HepG2 (cell line): Measurements from ENCODE around the gene NFKBIA. TPM values are rescaled to one million over a fixed set of nuclear protein-coding genes. Genes with fewer than 3 reads are reported as not detected.

ENCODE experiments used
- AKAP8 ChIP-seq: sonication (generic); formaldehyde crosslinking; IDR thresholded peaks from 2 replicates; pipeline ENCODE4 v1.5.1; 2020; ENCODE audit warnings: mild to moderate bottlenecking, missing genetic modification reagents
- BRCA1 ChIP-seq: sonication (generic); formaldehyde crosslinking; IDR thresholded peaks from 2 replicates; pipeline ENCODE4 v1.4.0; 2020; ENCODE audit warnings: missing genetic modification reagents
- CHCHD3 ChIP-seq: sonication (generic); formaldehyde crosslinking; IDR thresholded peaks from 2 replicates; pipeline ENCODE4 v1.8.0; 2022; ENCODE audit warnings: mild to moderate bottlenecking, missing genetic modification reagents, moderate library complexity
- DR1 ChIP-seq: sonication (generic); formaldehyde crosslinking; IDR thresholded peaks from 2 replicates; pipeline ENCODE4 v1.8.0; 2021; ENCODE audit warnings: mild to moderate bottlenecking, missing genetic modification reagents, inconsistent platforms
- GATA4 ChIP-seq: sonication (generic); IDR thresholded peaks from 2 replicates; pipeline ENCODE4 v1.6.1; 2016; ENCODE audit warnings: antibody characterized with exemption, low read depth, borderline replicate concordance
- IRX3 ChIP-seq: sonication (generic); formaldehyde crosslinking; IDR thresholded peaks from 2 replicates; pipeline ENCODE4 v1.8.1; 2023; ENCODE audit warnings: mild to moderate bottlenecking, low read depth, missing genetic modification reagents, borderline replicate concordance
- MATR3 ChIP-seq: sonication (generic); formaldehyde crosslinking; IDR thresholded peaks from 2 replicates; pipeline ENCODE4 v1.4.0; 2020; ENCODE audit warnings: missing genetic modification reagents
- SKI ChIP-seq: fragments of 450-650 bp; IDR thresholded peaks from one replicate; pipeline ENCODE4 v1.6.1; 2018; ENCODE audit warnings: mild to moderate bottlenecking; ENCODE audit not compliant: partially characterized antibody
- TARDBP ChIP-seq: sonication (generic); formaldehyde crosslinking; IDR thresholded peaks from 2 replicates; pipeline ENCODE4 v1.8.0; 2022; ENCODE audit warnings: mild to moderate bottlenecking, missing genetic modification reagents
- ZEB1 ChIP-seq: IDR thresholded peaks from 2 replicates; pipeline ENCODE4 v1.6.1; 2012; ENCODE audit warnings: mild to moderate bottlenecking, low read depth, inconsistent platforms; ENCODE audit not compliant: insufficient replicate concordance
- ZFP36 ChIP-seq: fragments of 150-350 bp; IDR thresholded peaks from 2 replicates; pipeline ENCODE4 v1.6.1; 2018; ENCODE audit warnings: borderline replicate concordance, low read length, low read depth; ENCODE audit not compliant: partially characterized antibody
- ZFP62 ChIP-seq: sonication (generic); formaldehyde crosslinking; IDR thresholded peaks from 2 replicates; pipeline ENCODE4 v1.4.0; 2020; ENCODE audit warnings: missing genetic modification reagents
- ZNF160 ChIP-seq: sonication (generic); formaldehyde crosslinking; IDR thresholded peaks from 2 replicates; pipeline ENCODE4 v1.8.0; 2022; ENCODE audit warnings: mild to moderate bottlenecking, inconsistent platforms, missing genetic modification reagents
- ZNF230 ChIP-seq: sonication (generic); formaldehyde crosslinking; IDR thresholded peaks from 2 replicates; pipeline ENCODE4 v1.4.0; 2020; ENCODE audit warnings: mild to moderate bottlenecking, missing genetic modification reagents
- ZNF33B ChIP-seq: sonication (generic); formaldehyde crosslinking; IDR thresholded peaks from 2 replicates; pipeline ENCODE4 v1.5.1; 2020; ENCODE audit warnings: mild to moderate bottlenecking, missing genetic modification reagents
- ZNF431 ChIP-seq: sonication (generic); formaldehyde crosslinking; IDR thresholded peaks from 2 replicates; pipeline ENCODE4 v1.9.0; 2022; ENCODE audit warnings: missing genetic modification reagents, low read depth, mild to moderate bottlenecking, borderline replicate concordance
- ZNF496 ChIP-seq: sonication (generic); formaldehyde crosslinking; IDR thresholded peaks from 2 replicates; pipeline ENCODE4 v1.8.1; 2023; ENCODE audit warnings: mild to moderate bottlenecking, moderate library complexity, missing genetic modification reagents; ENCODE audit not compliant: insufficient replicate concordance
- ZNF660 ChIP-seq: sonication (generic); formaldehyde crosslinking; IDR thresholded peaks from 2 replicates; pipeline ENCODE4 v1.5.1; 2020; ENCODE audit warnings: mild to moderate bottlenecking, low read depth, missing genetic modification reagents, borderline replicate concordance
- ZNF703 ChIP-seq: sonication (generic); formaldehyde crosslinking; IDR thresholded peaks from 2 replicates; pipeline ENCODE4 v1.5.1; 2020; ENCODE audit warnings: missing genetic modification reagents, mild to moderate bottlenecking, moderate library complexity, borderline replicate concordance
- polyA plus RNA-seq, 8 experiments: library from polyadenylated mRNA; depleted of rRNA in 3 of 8; stranded (reverse) in 7 of 8; unstranded in 1 of 8; fragments of >200 nt; fragmentation: Illumina TruSeq in 4 of 8; extraction: Trizol in 4 of 8; gene quantifications; 2 replicates each; pipeline versions ENCODE4 v1.2.1 to v1.2.3, GENCODE V29; 2011 to 2016; ENCODE audit warnings: low read depth in 4 of 8, missing spikeins in 1 of 8, mixed read lengths in 1 of 8; ENCODE audit not compliant: insufficient read depth in 1 of 8
- total RNA-seq, 5 experiments: library from RNA; depleted of rRNA; stranded (reverse); fragments of >200 nt; fragmentation: Illumina TruSeq; extraction: Trizol; gene quantifications; 2 replicates each; pipeline ENCODE4 v1.2.3, GENCODE V29; 2016; ENCODE audit warnings: low read depth in 1 of 5
- TF ChIP-seq, protein P1 (sequence below): sonication (generic); formaldehyde crosslinking; IDR thresholded peaks from 2 replicates; pipeline ENCODE4 v1.5.1; 2020; ENCODE audit warnings: missing genetic modification reagents, mild to moderate bottlenecking, borderline replicate concordance
- TF ChIP-seq, protein P2 (sequence below): fragments of 450-650 bp; IDR thresholded peaks from 2 replicates; pipeline ENCODE4 v1.6.1; 2016
- TF ChIP-seq, protein P3 (sequence below): sonication (generic); formaldehyde crosslinking; conservative IDR thresholded peaks from 2 replicates; pipeline ENCODE4 v1.4.0; 2020; ENCODE audit warnings: missing genetic modification reagents
- TF ChIP-seq, protein P4 (sequence below): IDR thresholded peaks from 2 replicates; pipeline ENCODE4 v1.6.1; 2018; ENCODE audit warnings: missing genetic modification reagents, mild to moderate bottlenecking, missing compliant biosample characterization

Gene NFKBIA
- total and polyA plus RNA-seq, 2 of the 13 experiments (the other 11 are each of a cell fraction or from before 2014, with no cell fraction given) = 197 to 319 TPM

DNA sequence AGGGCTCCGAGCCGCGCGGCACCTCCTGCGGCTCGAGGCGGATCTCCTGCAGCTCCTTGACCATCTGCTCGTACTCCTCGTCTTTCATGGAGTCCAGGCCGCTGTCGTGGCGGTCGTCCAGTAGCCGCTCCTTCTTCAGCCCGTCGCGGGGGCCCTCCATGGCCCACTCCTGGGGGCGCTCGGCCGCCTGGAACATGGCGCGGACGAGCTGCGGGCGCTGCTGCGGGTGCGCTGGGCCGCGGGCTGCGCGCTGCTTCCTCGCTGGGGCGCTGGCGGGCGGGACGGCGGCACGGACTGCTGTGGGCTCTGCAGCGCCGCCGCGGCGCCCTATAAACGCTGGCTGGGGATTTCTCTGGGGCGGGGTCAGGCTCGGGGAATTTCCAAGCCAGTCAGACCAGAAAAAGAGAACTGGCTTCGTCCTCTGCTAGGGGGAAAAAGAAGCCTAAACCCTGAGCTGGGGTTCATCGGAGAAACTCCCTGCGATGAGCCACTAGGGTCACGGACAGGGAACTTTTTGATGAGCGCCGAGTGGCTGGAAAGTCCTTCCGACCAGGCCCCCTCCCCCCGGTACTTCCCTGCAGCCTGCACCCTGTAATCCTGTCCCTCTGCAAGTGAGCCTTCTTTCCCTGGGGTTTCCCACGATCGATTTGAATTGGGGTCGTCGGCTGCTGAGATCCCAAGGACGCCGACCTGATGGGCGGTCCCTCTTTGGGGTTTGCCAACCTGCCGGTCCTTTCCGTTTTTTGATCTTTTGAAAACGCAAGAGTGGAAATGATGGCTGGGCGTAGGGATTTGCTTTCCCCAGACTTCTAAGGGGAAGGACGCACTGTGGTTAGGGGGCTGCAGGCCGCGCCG lies at the start of gene NFKBIA (continued):
- TF ChIP-seq, protein P1, sequence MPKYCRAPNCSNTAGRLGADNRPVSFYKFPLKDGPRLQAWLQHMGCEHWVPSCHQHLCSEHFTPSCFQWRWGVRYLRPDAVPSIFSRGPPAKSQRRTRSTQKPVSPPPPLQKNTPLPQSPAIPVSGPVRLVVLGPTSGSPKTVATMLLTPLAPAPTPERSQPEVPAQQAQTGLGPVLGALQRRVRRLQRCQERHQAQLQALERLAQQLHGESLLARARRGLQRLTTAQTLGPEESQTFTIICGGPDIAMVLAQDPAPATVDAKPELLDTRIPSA (CRISPR knock-in tag) = peak; percentile 81; the same call in 1 of the 2 replicates
- TF ChIP-seq ZNF660 (CRISPR knock-in tag) = no peak
- TF ChIP-seq, protein P2, sequence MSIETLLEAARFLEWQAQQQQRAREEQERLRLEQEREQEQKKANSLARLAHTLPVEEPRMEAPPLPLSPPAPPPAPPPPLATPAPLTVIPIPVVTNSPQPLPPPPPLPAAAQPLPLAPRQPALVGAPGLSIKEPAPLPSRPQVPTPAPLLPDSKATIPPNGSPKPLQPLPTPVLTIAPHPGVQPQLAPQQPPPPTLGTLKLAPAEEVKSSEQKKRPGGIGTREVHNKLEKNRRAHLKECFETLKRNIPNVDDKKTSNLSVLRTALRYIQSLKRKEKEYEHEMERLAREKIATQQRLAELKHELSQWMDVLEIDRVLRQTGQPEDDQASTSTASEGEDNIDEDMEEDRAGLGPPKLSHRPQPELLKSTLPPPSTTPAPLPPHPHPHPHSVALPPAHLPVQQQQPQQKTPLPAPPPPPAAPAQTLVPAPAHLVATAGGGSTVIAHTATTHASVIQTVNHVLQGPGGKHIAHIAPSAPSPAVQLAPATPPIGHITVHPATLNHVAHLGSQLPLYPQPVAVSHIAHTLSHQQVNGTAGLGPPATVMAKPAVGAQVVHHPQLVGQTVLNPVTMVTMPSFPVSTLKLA = no peak
- TF ChIP-seq AKAP8 (CRISPR knock-in tag) = peak; percentile 76; the same call in 1 of the 2 replicates
- peak; percentile 82 for TF ChIP-seq BRCA1 (CRISPR knock-in tag)
- 0 out of 2 replicates have a peak, but pooled peaks have one; percentile 95 for TF ChIP-seq CHCHD3 (CRISPR knock-in tag)
- TF ChIP-seq, protein P3, sequence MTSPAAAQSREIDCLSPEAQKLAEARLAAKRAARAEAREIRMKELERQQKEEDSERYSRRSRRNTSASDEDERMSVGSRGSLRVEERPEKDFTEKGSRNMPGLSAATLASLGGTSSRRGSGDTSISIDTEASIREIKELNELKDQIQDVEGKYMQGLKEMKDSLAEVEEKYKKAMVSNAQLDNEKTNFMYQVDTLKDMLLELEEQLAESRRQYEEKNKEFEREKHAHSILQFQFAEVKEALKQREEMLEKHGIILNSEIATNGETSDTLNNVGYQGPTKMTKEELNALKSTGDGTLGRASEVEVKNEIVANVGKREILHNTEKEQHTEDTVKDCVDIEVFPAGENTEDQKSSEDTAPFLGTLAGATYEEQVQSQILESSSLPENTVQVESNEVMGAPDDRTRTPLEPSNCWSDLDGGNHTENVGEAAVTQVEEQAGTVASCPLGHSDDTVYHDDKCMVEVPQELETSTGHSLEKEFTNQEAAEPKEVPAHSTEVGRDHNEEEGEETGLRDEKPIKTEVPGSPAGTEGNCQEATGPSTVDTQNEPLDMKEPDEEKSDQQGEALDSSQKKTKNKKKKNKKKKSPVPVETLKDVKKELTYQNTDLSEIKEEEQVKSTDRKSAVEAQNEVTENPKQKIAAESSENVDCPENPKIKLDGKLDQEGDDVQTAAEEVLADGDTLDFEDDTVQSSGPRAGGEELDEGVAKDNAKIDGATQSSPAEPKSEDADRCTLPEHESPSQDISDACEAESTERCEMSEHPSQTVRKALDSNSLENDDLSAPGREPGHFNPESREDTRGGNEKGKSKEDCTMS (CRISPR knock-in tag) = peak; percentile 18; the same call in 1 of the 2 replicates
- no peak for TF ChIP-seq ZNF496
- no peak for TF ChIP-seq ZEB1
- TF ChIP-seq SKI = peak; percentile 96
- TF ChIP-seq ZNF33B (CRISPR knock-in tag) = peak; percentile 54; the same call in 1 of the 2 replicates
- TF ChIP-seq, protein P4, sequence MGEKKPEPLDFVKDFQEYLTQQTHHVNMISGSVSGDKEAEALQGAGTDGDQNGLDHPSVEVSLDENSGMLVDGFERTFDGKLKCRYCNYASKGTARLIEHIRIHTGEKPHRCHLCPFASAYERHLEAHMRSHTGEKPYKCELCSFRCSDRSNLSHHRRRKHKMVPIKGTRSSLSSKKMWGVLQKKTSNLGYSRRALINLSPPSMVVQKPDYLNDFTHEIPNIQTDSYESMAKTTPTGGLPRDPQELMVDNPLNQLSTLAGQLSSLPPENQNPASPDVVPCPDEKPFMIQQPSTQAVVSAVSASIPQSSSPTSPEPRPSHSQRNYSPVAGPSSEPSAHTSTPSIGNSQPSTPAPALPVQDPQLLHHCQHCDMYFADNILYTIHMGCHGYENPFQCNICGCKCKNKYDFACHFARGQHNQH (CRISPR knock-in tag) = peak; percentile 81
- TF ChIP-seq DR1 (CRISPR knock-in tag) = peak; percentile 99; the same call in 1 of the 2 replicates
- peak; percentile 94; the same call in 1 of the 2 replicates for TF ChIP-seq ZNF230 (CRISPR knock-in tag)
- peak; percentile 49; the same call in 1 of the 2 replicates for TF ChIP-seq GATA4
- TF ChIP-seq TARDBP (CRISPR knock-in tag) = peak; percentile 82
- no peak for TF ChIP-seq ZFP36
- 0 out of 2 replicates have a peak, but pooled peaks have one; percentile 82 for TF ChIP-seq MATR3 (CRISPR knock-in tag)
- 0 out of 2 replicates have a peak, but pooled peaks have one; percentile 3 for TF ChIP-seq ZFP62 (CRISPR knock-in tag)
- peak; percentile 78 for TF ChIP-seq ZNF160
- TF ChIP-seq ZNF703 (CRISPR knock-in tag) = peak; percentile 72
- TF ChIP-seq IRX3 (CRISPR knock-in tag) = peak; percentile 30; the same call in 1 of the 2 replicates
- TF ChIP-seq ZNF431 (CRISPR knock-in tag) = no peak
